ENCODE measurements around the gene TAMM41. TPM values are rescaled to one million over a fixed set of nuclear protein-coding genes. Genes with fewer than 3 reads are reported as not detected.
"Not testable (repeated sequence)": the region's sequence is repeated elsewhere in the genome, so short reads cannot be mapped to it uniquely, and the experiment has no call there.

TAMM41 gene
- total RNA-seq, 2 donors from 2014 or later: 15.5 to 15.8 TPM

DNA sequence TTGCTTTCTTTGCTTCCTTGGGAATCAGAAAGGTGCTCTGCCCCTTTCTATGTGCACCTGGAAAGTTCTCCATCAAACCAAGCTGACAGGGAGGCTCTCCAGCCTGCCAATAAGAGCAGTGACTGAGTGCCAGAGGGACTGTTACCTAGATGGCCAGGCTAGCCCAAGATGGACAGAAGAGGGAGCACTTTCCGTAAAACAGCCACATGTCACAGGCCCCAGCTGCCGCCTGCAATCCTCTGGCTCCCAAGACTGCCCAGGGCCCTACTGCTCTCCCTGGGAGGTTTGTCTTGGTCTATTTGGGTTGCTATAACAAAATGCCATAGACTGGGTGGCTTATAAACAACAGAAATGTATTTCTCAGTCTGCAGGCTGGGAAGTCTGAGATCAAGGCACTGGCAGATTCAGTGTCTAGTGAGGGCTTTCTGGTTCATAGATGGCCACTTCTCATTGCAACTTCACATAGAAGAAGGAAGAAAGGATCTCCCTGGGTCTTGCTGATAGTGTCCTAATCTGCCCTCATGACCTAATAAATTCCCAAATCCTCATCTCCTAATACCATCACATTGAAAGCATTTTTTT lies 72.3 kb downstream of the TAMM41 start:
- intact Hi-C loops (cut with DNase I): no loop called here
- no peak for DNase-seq (ENCODE audit: low spot score)

GRCh38 chr3:11771931-11772330 lies 74.8 kb downstream of the TAMM41 start:
- DNase-seq (ENCODE audit: low spot score); intact Hi-C loops (cut with DNase I): not testable (repeated sequence)

GRCh38 chr3:11770477-11771391 lies 76.0 kb downstream of the TAMM41 start:
- DNase-seq (ENCODE audit: low spot score): peak; percentile 83
- intact Hi-C loops (cut with DNase I): no loop called here

DNA sequence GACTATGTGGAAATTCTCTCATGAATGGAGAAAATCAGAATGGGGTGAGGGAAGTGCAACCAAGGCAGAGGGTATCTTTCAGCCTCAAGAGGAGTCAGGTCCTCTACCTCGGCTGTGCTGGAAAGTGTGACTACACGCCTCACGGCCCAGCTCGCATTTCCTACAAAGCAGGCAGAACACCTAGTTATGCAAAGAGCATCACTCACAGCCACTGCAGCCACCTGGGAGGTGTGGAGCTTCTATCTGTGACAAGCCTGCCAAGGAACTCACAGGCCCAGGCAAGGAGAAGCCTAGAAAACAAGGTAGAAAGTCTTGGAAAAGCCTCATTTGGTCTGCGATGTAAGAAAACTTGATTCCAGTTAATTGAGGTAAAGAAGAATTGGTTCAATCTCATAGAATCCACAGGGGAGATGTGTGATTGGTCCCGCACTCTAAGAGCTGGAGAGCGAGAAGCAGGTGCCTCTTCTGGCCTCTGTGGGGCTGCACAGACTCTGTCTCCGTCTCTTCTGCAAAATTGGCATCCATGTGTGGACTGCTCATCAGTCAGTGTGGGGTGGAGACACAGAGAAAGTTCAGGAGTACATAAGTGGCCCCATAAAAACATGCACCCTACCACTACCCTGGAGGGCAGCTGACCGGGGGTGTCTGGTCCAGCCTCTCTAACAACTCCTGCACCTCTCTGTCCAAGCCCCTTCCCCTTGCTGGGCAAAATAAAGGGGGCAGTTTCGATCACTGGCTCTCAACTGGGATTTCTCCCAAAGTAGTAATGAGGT lies 76.8 kb downstream of the TAMM41 start:
- DNase-seq (ENCODE audit: low spot score): no peak
- intact Hi-C loops (cut with DNase I): no loop called here

- intact Hi-C loops (cut with DNase I): no loop called here
- no peak for DNase-seq (ENCODE audit: low spot score)
Measured at GRCh38 chr3:11768604-11769003, 78.1 kb downstream of the TAMM41 start.

DNA sequence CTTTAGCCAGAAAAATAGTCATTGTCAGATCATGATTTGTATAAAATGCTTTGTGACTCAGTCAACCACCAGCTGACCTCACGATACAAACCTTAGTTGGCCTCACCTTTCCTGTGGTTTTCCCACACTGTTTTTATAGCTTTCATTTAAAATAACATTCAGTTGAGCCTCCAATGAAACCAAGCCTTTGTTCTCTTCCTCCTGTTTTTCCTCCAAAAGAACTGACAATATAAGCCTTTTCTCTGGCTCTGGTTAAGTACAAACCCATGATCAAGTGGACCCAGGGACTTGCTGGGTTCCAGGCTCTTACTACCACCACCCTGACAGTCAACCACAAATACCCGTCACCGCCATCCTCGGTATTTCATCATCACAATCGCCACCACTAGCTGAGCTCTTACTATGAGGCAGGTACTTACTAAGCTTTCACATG lies 81.7 kb downstream of the TAMM41 start:
- intact Hi-C loops (cut with DNase I): no loop called here
- no peak for DNase-seq (ENCODE audit: low spot score)

- no peak for DNase-seq (ENCODE audit: low spot score)
- intact Hi-C loops (cut with DNase I): no loop called here
Measured at GRCh38 chr3:11759996-11760395, 86.7 kb downstream of the TAMM41 start.

DNA sequence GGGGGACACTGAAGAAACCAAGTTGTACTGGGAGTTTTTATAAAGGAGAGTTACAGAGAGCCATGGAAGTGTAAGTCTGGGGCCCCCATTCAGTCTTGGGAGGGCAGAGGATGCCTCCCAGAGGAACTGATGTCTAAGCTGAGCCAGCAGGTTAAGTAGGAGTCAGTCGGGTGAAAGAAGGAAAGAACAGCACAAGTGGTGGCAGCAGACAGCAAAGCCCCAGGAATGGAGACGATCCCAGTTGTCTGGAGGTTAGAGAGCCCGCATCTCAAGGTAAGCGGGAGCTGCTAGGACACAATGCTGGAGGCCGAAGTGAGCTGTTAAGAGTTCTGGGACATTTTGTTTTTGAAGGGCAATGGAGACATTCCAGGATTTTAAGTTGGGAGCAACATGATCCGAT lies 88.8 kb downstream of the TAMM41 start:
- intact Hi-C loops (cut with DNase I): no loop called here
- DNase-seq (ENCODE audit: low spot score): no peak

DNA sequence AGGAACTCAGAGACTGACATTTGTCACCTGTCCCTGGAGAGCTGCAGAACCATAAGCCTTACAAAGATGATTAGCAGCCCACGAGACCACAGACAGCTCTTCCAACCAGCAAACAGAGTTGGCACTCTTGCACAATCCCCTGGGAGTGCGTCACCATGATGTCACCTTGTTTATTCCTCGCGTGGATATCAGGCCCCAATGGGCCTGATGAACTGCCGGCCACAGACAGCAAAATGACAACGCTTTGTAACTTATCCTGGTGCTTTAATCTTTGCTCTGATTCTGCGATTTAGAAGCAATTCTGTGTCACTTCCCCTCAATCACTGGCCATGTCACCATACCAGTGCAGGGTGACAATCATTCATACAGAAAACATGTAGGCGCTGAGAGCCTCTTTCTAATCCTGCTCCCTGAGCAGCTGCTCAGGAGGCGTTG lies 89.2 kb downstream of the TAMM41 start:
- intact Hi-C loops (cut with DNase I): no loop called here
- DNase-seq (ENCODE audit: low spot score): no peak

- peak; percentile 23 for DNase-seq (ENCODE audit: low spot score)
- intact Hi-C loops (cut with DNase I): no loop called here
Measured at GRCh38 chr3:11755276-11755675, 91.4 kb downstream of the TAMM41 start.

DNA sequence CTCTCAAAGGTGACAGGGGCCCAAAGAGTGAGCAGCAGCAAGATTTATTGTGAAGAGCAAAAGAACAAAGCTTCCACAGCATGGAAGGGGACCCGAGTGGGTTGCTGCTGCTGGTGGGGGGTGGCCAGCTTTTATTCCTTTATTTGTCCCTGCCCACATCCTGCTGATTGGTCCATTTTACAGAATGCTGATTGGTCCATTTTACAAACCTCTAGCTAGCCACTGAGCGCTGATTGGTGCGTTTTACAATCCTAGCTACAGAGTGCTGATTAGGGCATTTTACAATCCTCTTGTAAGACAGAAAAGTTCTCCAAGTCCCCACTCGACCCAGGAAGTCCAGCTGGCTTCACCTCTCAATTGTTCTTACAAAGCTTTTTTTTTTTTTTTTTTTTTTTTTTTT lies 94.4 kb downstream of the TAMM41 start:
- peak; percentile 10 for DNase-seq (ENCODE audit: low spot score)
- intact Hi-C loops (cut with DNase I): not testable (repeated sequence)

- DNase-seq (ENCODE audit: low spot score); intact Hi-C loops (cut with DNase I): not testable (repeated sequence)
Measured at GRCh38 chr3:11748306-11748705, 98.4 kb downstream of the TAMM41 start.

Other genes with a start within 250 kb of the TAMM41 start
- gene VGLL4, start 203.0 kb downstream of the TAMM41 start, total RNA-seq: 10 to 100 TPM; 50.3 to 78.7 TPM
- gene SYN2, start 157.5 kb upstream of the TAMM41 start, total RNA-seq: 1 to 10 TPM in 1 of 2 donors, under 1 TPM in 1; 0.81 to 1.4 TPM

Data from posterior vena cava (tissue), 2 donors.